Measurements from ENCODE around the gene SLC19A3. TPM values are rescaled to one million over a fixed set of nuclear protein-coding genes. Genes with fewer than 3 reads are reported as not detected.

Gene SLC19A3
- 0.08 and 6.6 TPM in 2 replicates for total RNA-seq

DNA sequence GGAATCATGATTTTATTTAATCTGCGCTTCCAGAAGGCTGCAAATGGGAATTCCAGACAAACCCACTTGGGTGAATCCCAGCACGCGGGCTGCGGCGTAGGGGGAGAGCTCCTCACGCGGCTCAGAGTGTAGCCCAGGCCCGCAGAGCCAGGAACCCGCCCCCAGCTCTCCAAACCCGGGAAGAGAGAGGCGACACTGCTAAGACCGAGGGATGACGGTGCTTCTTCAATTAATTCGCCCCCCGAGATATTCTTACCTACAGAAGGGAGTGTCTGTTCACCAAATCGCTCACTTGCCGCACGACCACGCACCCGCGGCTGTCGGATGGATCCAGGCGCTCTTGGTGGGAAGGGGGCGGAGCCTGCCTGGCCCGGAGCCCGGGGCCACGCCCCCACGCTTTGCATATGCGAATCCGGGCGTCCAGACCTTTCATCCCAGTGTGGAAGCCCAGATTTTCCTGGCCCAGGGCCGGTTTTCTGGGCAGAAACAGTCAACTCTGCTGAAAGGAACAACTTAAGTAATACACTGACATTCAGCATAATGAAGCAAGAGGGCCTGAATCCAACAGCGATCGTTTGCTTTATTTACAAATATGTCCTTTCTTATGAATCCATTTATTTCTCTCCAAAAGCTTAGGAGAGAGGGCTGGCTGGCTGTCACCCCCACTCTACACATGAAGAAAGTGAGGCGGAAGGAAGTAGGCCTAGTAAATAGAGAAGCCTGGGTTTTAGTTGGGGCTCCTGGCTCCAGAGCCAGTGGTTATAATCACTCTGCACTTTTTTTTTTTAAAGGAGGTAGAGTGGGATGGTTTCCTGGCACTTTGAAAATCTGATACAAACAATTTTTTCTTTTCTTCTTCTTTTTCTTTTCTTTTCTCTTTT, at the start of gene SLC19A3:
SLC19A3 (minus strand) TSS at position 342 of the 881 bp plus-strand sequence. CDS start 15,710 bp downstream, outside the sequence.

DNA sequence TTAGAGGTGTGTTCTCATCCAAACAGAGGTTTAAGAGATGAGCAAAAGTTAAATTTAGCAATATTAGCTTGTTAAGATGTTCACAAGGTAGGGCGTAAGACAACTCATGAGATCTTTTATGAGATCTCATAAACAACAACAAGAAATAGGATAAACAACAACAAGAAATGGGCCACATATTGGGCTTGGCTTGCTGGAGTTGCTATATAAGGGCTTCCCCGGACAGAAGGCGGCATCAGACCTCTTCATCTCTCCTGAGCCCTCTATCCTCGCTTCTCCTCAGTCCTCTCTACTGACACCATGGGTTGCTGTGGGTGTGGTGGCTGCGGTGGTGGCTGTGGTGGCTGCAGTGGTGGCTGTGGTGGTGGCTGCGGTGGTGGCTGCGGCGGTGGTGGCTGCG, 27.8 kb upstream of the SLC19A3 start, which contains the start of gene SCYGR8:
SCYGR8 (plus strand) TSS at position 301 of the 400 bp plus-strand sequence; CDS start at position 301, 0 bp downstream.

DNA sequence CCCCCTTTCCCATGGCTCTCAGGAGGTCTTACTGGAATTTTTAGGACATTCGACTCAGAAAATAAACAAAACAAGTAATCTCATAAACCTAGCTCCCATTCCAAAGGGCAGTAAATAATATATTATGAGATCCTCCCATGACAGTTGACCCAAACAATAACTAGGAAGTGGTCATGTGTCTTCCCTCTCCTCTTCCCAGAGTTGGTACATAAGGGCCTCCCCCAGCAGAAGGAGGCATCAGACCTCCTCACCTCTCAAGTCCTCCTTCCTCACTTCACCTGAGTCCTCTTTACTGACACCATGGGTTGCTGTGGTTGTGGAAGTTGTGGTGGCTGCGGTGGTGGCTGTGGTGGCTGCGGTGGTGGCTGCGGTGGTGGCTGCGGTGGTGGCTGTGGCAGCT, 10.2 kb upstream of the SLC19A3 start, which contains the start of gene SCYGR7:
SCYGR7 (plus strand) TSS at position 301 of the 400 bp plus-strand sequence; CDS start at position 301, 0 bp downstream.

DNA sequence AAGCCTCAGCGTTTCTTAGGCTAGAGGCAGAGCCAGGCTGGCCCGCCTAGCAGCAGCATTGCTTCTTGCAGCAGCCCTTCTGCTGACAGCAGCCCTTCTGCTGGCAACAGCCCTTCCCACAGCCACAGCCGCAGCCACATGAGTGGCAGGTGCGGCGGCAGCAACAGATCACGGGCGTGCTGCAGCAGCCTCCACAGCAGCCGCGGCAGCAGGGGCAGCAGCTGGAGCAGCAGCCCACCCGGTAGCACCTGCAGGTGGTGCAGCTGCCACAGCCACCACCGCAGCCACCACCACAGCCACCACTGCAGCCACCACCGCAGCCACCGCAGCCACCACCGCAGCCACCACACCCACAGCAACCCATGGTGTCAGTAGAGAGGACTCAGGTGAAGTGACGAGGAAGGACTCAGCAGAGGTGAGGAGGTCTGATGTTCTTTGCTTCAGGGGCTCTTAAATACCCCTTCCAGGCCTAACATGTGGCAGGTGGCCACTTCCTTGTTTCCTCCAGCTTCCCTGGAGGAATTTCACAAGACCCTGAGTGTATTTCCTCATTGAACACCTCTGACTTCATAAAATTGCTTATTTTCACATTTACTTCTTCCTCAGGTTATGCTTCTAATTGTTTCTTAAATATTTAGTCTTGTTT, 6.7 kb upstream of the SLC19A3 start, which contains the start of gene SCYGR6:
SCYGR6 (minus strand) TSS at position 364 of the 646 bp plus-strand sequence; CDS start at position 364, 0 bp downstream.

DNA sequence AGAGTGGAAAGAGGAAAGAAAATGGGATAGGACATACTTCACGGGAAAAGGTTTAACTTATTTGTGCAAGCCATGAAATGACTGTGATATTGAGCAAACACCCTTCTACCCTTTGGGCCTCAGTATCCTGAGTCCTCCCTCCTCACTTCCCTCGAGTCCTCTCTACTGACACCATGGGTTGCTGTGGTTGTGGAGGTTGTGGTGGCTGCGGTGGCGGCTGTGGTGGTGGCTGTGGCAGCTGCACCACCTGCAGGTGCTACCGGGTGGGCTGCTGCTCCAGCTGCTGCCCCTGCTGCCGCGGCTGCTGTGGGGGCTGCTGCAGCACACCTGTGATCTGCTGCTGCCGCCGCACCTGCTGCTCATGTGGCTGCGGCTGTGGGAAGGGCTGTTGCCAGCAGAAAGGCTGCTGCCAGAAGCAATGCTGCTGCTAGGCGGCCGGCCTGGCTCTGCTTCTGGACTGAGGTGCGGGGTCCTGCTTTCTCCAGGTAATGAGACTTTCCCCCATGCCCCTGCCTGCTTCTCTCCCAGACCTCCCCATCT, 51.1 kb downstream of the SLC19A3 start, which contains the start of gene SCYGR5:
SCYGR5 (plus strand) TSS at position 174 of the 540 bp plus-strand sequence; CDS start at position 174, 0 bp downstream.

Other genes starting within 250 kb of the SLC19A3 start
- gene AGFG1, start 245.9 kb downstream of the SLC19A3 start, total RNA-seq = 77.5 and 89.8 TPM in 2 replicates
- gene SCYGR2, start 119.1 kb downstream of the SLC19A3 start, total RNA-seq = not detected in 2 replicates
- gene SCYGR3, start 103.2 kb downstream of the SLC19A3 start, total RNA-seq = not detected in 2 replicates
- gene SCYGR4, start 100.5 kb downstream of the SLC19A3 start, total RNA-seq = not detected in 2 replicates
- not detected in 2 replicates for gene SCYGR5, start 51.2 kb downstream of the SLC19A3 start, total RNA-seq
- not detected in 2 replicates for gene SCYGR6, start 6.7 kb upstream of the SLC19A3 start, total RNA-seq
- gene SCYGR7, start 10.3 kb upstream of the SLC19A3 start, total RNA-seq = not detected in 2 replicates
- gene SCYGR8, start 27.9 kb upstream of the SLC19A3 start, total RNA-seq = not detected in 2 replicates
- gene CCL20, start 95.8 kb upstream of the SLC19A3 start, total RNA-seq = 10.0 and 10.8 TPM in 2 replicates
- gene DAW1, start 153.6 kb upstream of the SLC19A3 start, total RNA-seq = 1.4 and 2.5 TPM in 2 replicates

Data from hair follicular keratinocyte (primary cell).